ENCODE data around the gene EEF1G. TPM values are rescaled to one million over a fixed set of nuclear protein-coding genes. Genes with fewer than 3 reads are reported as not detected.
A peak's percentile ranks its signal among the peaks of the same experiment; 100 is the strongest.

Gene EEF1G
- total RNA-seq, 1 donor from 2014 or later, result 2,051 TPM

- peaks cover 45% of the 10 kb centered on the region for H3K4me1 Mint-ChIP-seq (ENCODE audit: unreplicated experiment)
- peak overlapping the region; percentile 74 for H3K27ac Mint-ChIP-seq
- peak overlapping the region; percentile 62 for H3K4me3 Mint-ChIP-seq
Observed at GRCh38 chr11:62539238-62539925, 34.3 kb downstream of the EEF1G start.

GRCh38 chr11:62538470-62539237, 35.0 kb downstream of the EEF1G start:
- Mint-ChIP-seq H3K4me3 (peak overlapping the region; percentile 62), H3K9me3 (no peaks in the 10 kb centered on the region), H3K4me1 (ENCODE audit: unreplicated experiment) (peaks cover 43% of the 10 kb centered on the region), H3K27me3 (no peaks in the 10 kb centered on the region), H3K36me3 (peaks cover 23% of the 10 kb centered on the region), H3K27ac (peak overlapping the region; percentile 74)
- no peak for DNase-seq (ENCODE audit: extremely low spot score, unreplicated experiment)
- no peak for TF ChIP-seq CTCF (conservative IDR thresholded peaks at IDR 0.05)

More at GRCh38 chr11:62539238-62539925, 34.3 kb downstream of the EEF1G start:
- Mint-ChIP-seq H3K36me3 (peaks cover 17% of the 10 kb centered on the region), H3K27me3 (no peaks in the 10 kb centered on the region), H3K9me3 (no peaks in the 10 kb centered on the region)
- DNase-seq (ENCODE audit: extremely low spot score, unreplicated experiment), result no peak
- TF ChIP-seq CTCF (conservative IDR thresholded peaks at IDR 0.05), result no peak

- Mint-ChIP-seq H3K27me3 (no peaks in the 10 kb centered on the region), H3K4me1 (ENCODE audit: unreplicated experiment) (peaks cover 27% of the 10 kb centered on the region), H3K9me3 (no peaks in the 10 kb centered on the region), H3K36me3 (peaks cover 38% of the 10 kb centered on the region), H3K27ac (peak overlapping the region; percentile 70), H3K4me3 (peak overlapping the region; percentile 34)
- TF ChIP-seq CTCF (conservative IDR thresholded peaks at IDR 0.05), result no peak
- no peak for DNase-seq (ENCODE audit: extremely low spot score, unreplicated experiment)
Observed at GRCh38 chr11:62536301-62536957, 37.3 kb downstream of the EEF1G start.

- H3K4me3 Mint-ChIP-seq, result no peak overlapping the region
- no peaks in the 10 kb centered on the region for H3K9me3 Mint-ChIP-seq
- peaks cover 44% of the 10 kb centered on the region for H3K36me3 Mint-ChIP-seq
- no peak overlapping the region for H3K27ac Mint-ChIP-seq
- DNase-seq (ENCODE audit: extremely low spot score, unreplicated experiment), result no peak
- TF ChIP-seq CTCF (conservative IDR thresholded peaks at IDR 0.05), result no peak
- H3K27me3 Mint-ChIP-seq, result no peaks in the 10 kb centered on the region
- H3K4me1 Mint-ChIP-seq (ENCODE audit: unreplicated experiment), result peaks cover 21% of the 10 kb centered on the region
Observed at GRCh38 chr11:62535802-62536201, 37.9 kb downstream of the EEF1G start.

GRCh38 chr11:62534779-62535545, 38.7 kb downstream of the EEF1G start:
- Mint-ChIP-seq H3K4me3 (peak overlapping the region; percentile 12), H3K27ac (peak overlapping the region; percentile 25), H3K27me3 (no peaks in the 10 kb centered on the region), H3K9me3 (no peaks in the 10 kb centered on the region), H3K4me1 (ENCODE audit: unreplicated experiment) (peaks cover 16% of the 10 kb centered on the region), H3K36me3 (peaks cover 53% of the 10 kb centered on the region)
- no peak for TF ChIP-seq CTCF (conservative IDR thresholded peaks at IDR 0.05)
- DNase-seq (ENCODE audit: extremely low spot score, unreplicated experiment), result no peak
